AG04450 (cell line): ENCODE data around the gene PTPRT. TPM values are rescaled to one million over a fixed set of nuclear protein-coding genes. Genes with fewer than 3 reads are reported as not detected.

ENCODE experiments used
- CTCF ChIA-PET: fragments of 300-600, 350-600 bp; formaldehyde crosslinking; extraction: SDS; loops from one replicate; lab custom pipeline; 2022; ENCODE audit warnings: antibody characterized with exemption, inconsistent platforms; lab: Charles Lee
- POLR2A ChIA-PET: fragments of 350-600 bp; formaldehyde crosslinking; extraction: SDS; loops from one replicate; lab custom pipeline; 2021; ENCODE audit warnings: antibody characterized with exemption, inconsistent platforms; lab: Yijun Ruan, JAX
- DNase-seq: peaks from one replicate; pipeline ENCODE4 v3.0.0-alpha.2; 2011; ENCODE audit warnings: low read depth, low spot score
- H3K27ac ChIP-seq: one replicate; pipeline ENCODE4 v1.5.1; 2012; ENCODE audit warnings: low read depth, low read length, control low read depth
- H3K27me3 ChIP-seq: one replicate; pipeline ENCODE4 v1.6.0; 2012; ENCODE audit warnings: low read length; ENCODE audit not compliant: control insufficient read depth, insufficient read depth
- H3K4me3 ChIP-seq: 2 replicates; pipeline ENCODE4 v1.5.1; 2011; ENCODE audit warnings: mild to moderate bottlenecking, low read depth, low read length, control low read depth
- H3K9me3 ChIP-seq: 2 replicates; pipeline ENCODE4 v1.5.1; 2012; ENCODE audit warnings: low read length; ENCODE audit not compliant: control insufficient read depth, insufficient read depth
- polyA plus RNA-seq: library from polyadenylated mRNA; depleted of rRNA; stranded (reverse); fragments of >200 nt; gene quantifications from 2 replicates; pipeline ENCODE4 v1.2.3, GENCODE V29; 2011
- TF ChIP-seq, protein P1 (sequence below): IDR thresholded peaks from 2 replicates; pipeline ENCODE4 v1.5.1; 2011; ENCODE audit warnings: low read depth, low read length, control low read depth, inconsistent platforms

The PTPRT gene
- polyA plus RNA-seq, 1 experiment, result not detected

- no peak for DNase-seq
- no peak overlapping the region for H3K27ac ChIP-seq
- ChIA-PET CTCF (no interaction called here), POLR2A (no interaction called here)
- peaks cover 40% of the 10 kb centered on the region; the same call in 1 of the 2 replicates for H3K9me3 ChIP-seq
- H3K27me3 ChIP-seq, result no peaks in the 10 kb centered on the region
- TF ChIP-seq, protein P1, sequence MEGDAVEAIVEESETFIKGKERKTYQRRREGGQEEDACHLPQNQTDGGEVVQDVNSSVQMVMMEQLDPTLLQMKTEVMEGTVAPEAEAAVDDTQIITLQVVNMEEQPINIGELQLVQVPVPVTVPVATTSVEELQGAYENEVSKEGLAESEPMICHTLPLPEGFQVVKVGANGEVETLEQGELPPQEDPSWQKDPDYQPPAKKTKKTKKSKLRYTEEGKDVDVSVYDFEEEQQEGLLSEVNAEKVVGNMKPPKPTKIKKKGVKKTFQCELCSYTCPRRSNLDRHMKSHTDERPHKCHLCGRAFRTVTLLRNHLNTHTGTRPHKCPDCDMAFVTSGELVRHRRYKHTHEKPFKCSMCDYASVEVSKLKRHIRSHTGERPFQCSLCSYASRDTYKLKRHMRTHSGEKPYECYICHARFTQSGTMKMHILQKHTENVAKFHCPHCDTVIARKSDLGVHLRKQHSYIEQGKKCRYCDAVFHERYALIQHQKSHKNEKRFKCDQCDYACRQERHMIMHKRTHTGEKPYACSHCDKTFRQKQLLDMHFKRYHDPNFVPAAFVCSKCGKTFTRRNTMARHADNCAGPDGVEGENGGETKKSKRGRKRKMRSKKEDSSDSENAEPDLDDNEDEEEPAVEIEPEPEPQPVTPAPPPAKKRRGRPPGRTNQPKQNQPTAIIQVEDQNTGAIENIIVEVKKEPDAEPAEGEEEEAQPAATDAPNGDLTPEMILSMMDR, result no peak
- no peak overlapping the region for H3K4me3 ChIP-seq
Measured at GRCh38 chr20:42346189-42347170, 843.2 kb downstream of the PTPRT start.

GRCh38 chr20:42341654-42342053 is 848.1 kb downstream of the PTPRT start:
- no peaks in the 10 kb centered on the region for H3K27me3 ChIP-seq
- ChIA-PET POLR2A (no interaction called here), CTCF (no interaction called here)
- H3K4me3 ChIP-seq, result no peak overlapping the region
- TF ChIP-seq, protein P1, result no peak
- peaks cover 32% of the 10 kb centered on the region; the same call in 1 of the 2 replicates for H3K9me3 ChIP-seq
- no peak for DNase-seq
- no peak overlapping the region for H3K27ac ChIP-seq

- H3K27me3 ChIP-seq, result no peaks in the 10 kb centered on the region
- TF ChIP-seq, protein P1, result no peak
- POLR2A ChIA-PET, result no interaction called here
- CTCF ChIA-PET, result no interaction called here
- no peak overlapping the region for H3K27ac ChIP-seq
- H3K9me3 ChIP-seq, result peaks cover 27% of the 10 kb centered on the region; the same call in 1 of the 2 replicates
- H3K4me3 ChIP-seq, result no peak overlapping the region
- DNase-seq, result no peak
Measured at GRCh38 chr20:42340368-42340767, 849.3 kb downstream of the PTPRT start.

- DNase-seq, result no peak
- no peaks in the 10 kb centered on the region for H3K27me3 ChIP-seq
- no peak overlapping the region for H3K4me3 ChIP-seq
- TF ChIP-seq, protein P1, result no peak
- CTCF ChIA-PET, result no interaction called here
- H3K9me3 ChIP-seq, result peaks cover 16% of the 10 kb centered on the region
- H3K27ac ChIP-seq, result no peak overlapping the region
- POLR2A ChIA-PET, result no interaction called here
Measured at GRCh38 chr20:42338294-42339201, 851.2 kb downstream of the PTPRT start.
